ENCODE data around the gene YJEFN3. TPM values are rescaled to one million over a fixed set of nuclear protein-coding genes. Genes with fewer than 3 reads are reported as not detected.

Gene YJEFN3
- total RNA-seq, 1 donor from 2014 or later, result 2.6 TPM

GRCh38 chr19:19542507-19542906, 13.8 kb downstream of the YJEFN3 start:
- no peaks in the 10 kb centered on the region for H3K9me3 ChIP-seq (ENCODE audit: low read depth)
- H2AFZ ChIP-seq (replicated peaks), result no peak overlapping the region
- no peak overlapping the region for H3K27ac ChIP-seq
- H3K4me2 ChIP-seq, result no peak overlapping the region
- Mint-ChIP-seq H3K36me3 (no peaks in the 10 kb centered on the region), H3K27me3 (ENCODE audit: insufficient read depth, low read depth) (peaks cover 8% of the 10 kb centered on the region), H3K4me1 (peaks cover 10% of the 10 kb centered on the region), H3K27ac (peak overlapping the region; percentile 80), H3K4me3 (no peak overlapping the region), H3K9me3 (no peaks in the 10 kb centered on the region)
- no peaks in the 10 kb centered on the region for H3K4me1 ChIP-seq
- H3F3A ChIP-seq (ENCODE audit: low read depth), result peaks cover under 1% of the 10 kb centered on the region
- no peak overlapping the region for H3K9ac ChIP-seq
- no peaks in the 10 kb centered on the region for H3K79me2 ChIP-seq (ENCODE audit: low read depth)
- no peak for TF ChIP-seq EZH2phosphoT487 (IDR thresholded peaks at IDR 0.05)
- no peak for TF ChIP-seq CTCF (IDR thresholded peaks at IDR 0.05)
- TF ChIP-seq EZH2 (IDR thresholded peaks at IDR 0.05), result no peak
- H3K36me3 ChIP-seq, result no peaks in the 10 kb centered on the region
- peaks cover 45% of the 10 kb centered on the region for H3K27me3 ChIP-seq
- DNase-seq (ENCODE audit: low spot score), result no peak
- H3K4me3 ChIP-seq, result no peak overlapping the region
- no peaks in the 10 kb centered on the region for H4K20me1 ChIP-seq (ENCODE audit: low read depth)

- Histone ChIP-seq H3K4me1 (no peaks in the 10 kb centered on the region), H3K27ac (no peak overlapping the region), H3K4me3 (no peak overlapping the region), H4K20me1 (ENCODE audit: low read depth) (no peaks in the 10 kb centered on the region), H3K36me3 (no peaks in the 10 kb centered on the region), H3F3A (ENCODE audit: low read depth) (no peaks in the 10 kb centered on the region), H3K9ac (no peak overlapping the region), H3K9me3 (ENCODE audit: low read depth) (no peaks in the 10 kb centered on the region), H3K4me2 (no peak overlapping the region), H2AFZ (replicated peaks) (no peak overlapping the region), H3K79me2 (ENCODE audit: low read depth) (no peaks in the 10 kb centered on the region), H3K27me3 (peaks cover 40% of the 10 kb centered on the region)
- Mint-ChIP-seq H3K9me3 (no peaks in the 10 kb centered on the region), H3K27me3 (ENCODE audit: insufficient read depth, low read depth) (peaks cover 6% of the 10 kb centered on the region), H3K27ac (no peak overlapping the region), H3K36me3 (no peaks in the 10 kb centered on the region), H3K4me1 (peaks cover 6% of the 10 kb centered on the region), H3K4me3 (no peak overlapping the region)
- TF ChIP-seq CTCF (IDR thresholded peaks at IDR 0.05) (no peak), EZH2phosphoT487 (IDR thresholded peaks at IDR 0.05) (no peak), EZH2 (IDR thresholded peaks at IDR 0.05) (no peak)
- no peak for DNase-seq (ENCODE audit: low spot score)
Measured at GRCh38 chr19:19543101-19543500, 14.4 kb downstream of the YJEFN3 start.

- peaks cover 34% of the 10 kb centered on the region for H3K27me3 ChIP-seq
- H3K9ac ChIP-seq, result no peak overlapping the region
- H3K27ac ChIP-seq, result no peak overlapping the region
- TF ChIP-seq EZH2 (IDR thresholded peaks at IDR 0.05), result no peak
- no peaks in the 10 kb centered on the region for H3K36me3 ChIP-seq
- Mint-ChIP-seq H3K36me3 (no peaks in the 10 kb centered on the region), H3K27ac (no peak overlapping the region), H3K4me3 (no peak overlapping the region), H3K4me1 (peaks cover 4% of the 10 kb centered on the region), H3K9me3 (no peaks in the 10 kb centered on the region), H3K27me3 (ENCODE audit: insufficient read depth, low read depth) (peaks cover 7% of the 10 kb centered on the region)
- no peak for DNase-seq (ENCODE audit: low spot score)
- H3F3A ChIP-seq (ENCODE audit: low read depth), result no peaks in the 10 kb centered on the region
- no peaks in the 10 kb centered on the region for H3K9me3 ChIP-seq (ENCODE audit: low read depth)
- no peak overlapping the region for H3K4me3 ChIP-seq
- no peaks in the 10 kb centered on the region for H3K4me1 ChIP-seq
- H2AFZ ChIP-seq (replicated peaks), result no peak overlapping the region
- no peaks in the 10 kb centered on the region for H3K79me2 ChIP-seq (ENCODE audit: low read depth)
- no peaks in the 10 kb centered on the region for H4K20me1 ChIP-seq (ENCODE audit: low read depth)
- H3K4me2 ChIP-seq, result no peak overlapping the region
Measured at GRCh38 chr19:19543640-19544039, 14.9 kb downstream of the YJEFN3 start.

- H3K27ac Mint-ChIP-seq, result no peak overlapping the region
Measured at GRCh38 chr19:19544257-19544953, 15.7 kb downstream of the YJEFN3 start.

More at GRCh38 chr19:19544257-19544953, 15.7 kb downstream of the YJEFN3 start:
- no peaks in the 10 kb centered on the region for H3K4me1 ChIP-seq
- no peaks in the 10 kb centered on the region for H4K20me1 ChIP-seq (ENCODE audit: low read depth)
- Mint-ChIP-seq H3K36me3 (no peaks in the 10 kb centered on the region), H3K9me3 (no peaks in the 10 kb centered on the region), H3K4me3 (no peak overlapping the region), H3K4me1 (no peaks in the 10 kb centered on the region), H3K27me3 (ENCODE audit: insufficient read depth, low read depth) (peaks cover 4% of the 10 kb centered on the region)
- no peak overlapping the region for H3K9ac ChIP-seq
- H3K27me3 ChIP-seq, result peaks cover 27% of the 10 kb centered on the region
- no peak overlapping the region for H3K4me2 ChIP-seq
- TF ChIP-seq EZH2 (IDR thresholded peaks at IDR 0.05) (no peak), CTCF (IDR thresholded peaks at IDR 0.05) (no peak), EZH2phosphoT487 (IDR thresholded peaks at IDR 0.05) (no peak)
- H3K27ac ChIP-seq, result no peak overlapping the region
- H3K9me3 ChIP-seq (ENCODE audit: low read depth), result no peaks in the 10 kb centered on the region
- DNase-seq (ENCODE audit: low spot score), result no peak
- no peak overlapping the region for H3K4me3 ChIP-seq
- no peaks in the 10 kb centered on the region for H3K36me3 ChIP-seq
- H2AFZ ChIP-seq (replicated peaks), result no peak overlapping the region
- no peaks in the 10 kb centered on the region for H3K79me2 ChIP-seq (ENCODE audit: low read depth)
- H3F3A ChIP-seq (ENCODE audit: low read depth), result no peaks in the 10 kb centered on the region
